HepG2 (cell line): ENCODE measurements around the gene OR3A1. TPM values are rescaled to one million over a fixed set of nuclear protein-coding genes. Genes with fewer than 3 reads are reported as not detected.

Experiments
- ATAC-seq: fragments of 200-7000 bp; cut with Tn5 transposase; 3 replicates; pipeline ENCODE4 v1.9.1; 2020; ENCODE audit warnings: mild to moderate bottlenecking, moderate library complexity
- BruUV-seq: library from RNA; stranded (reverse); fragments of 400-500 nt; replicated peaks from 2 replicates; lab custom pipeline; 2021; lab: Mats Ljungman, UMichigan
- CTCF ChIA-PET: fragments of 300-600 bp; formaldehyde crosslinking; extraction: SDS; loops from one replicate; lab custom pipeline; 2021; ENCODE audit warnings: low total read pairs, inconsistent platforms, low intra/inter-chr PET ratio; lab: Yijun Ruan, JAX
- POLR2A ChIA-PET: fragments of 350-600 bp; sonication (Branson Sonifier 250); formaldehyde crosslinking; loops from one replicate; lab custom pipeline; 2020; ENCODE audit warnings: antibody characterized with exemption, inconsistent platforms; lab: Yijun Ruan, JAX
- DNase-seq: peaks from one replicate; pipeline ENCODE4 v3.0.0-alpha.2; 2015; ENCODE audit warnings: low spot score
- FAIRE-seq: peaks from 3 replicates; lab custom pipeline; 2011; peaks lifted over from hg19 to GRCh38; lab: Jason Lieb, UNC
- H2AFZ ChIP-seq: one replicate; pipeline ENCODE4 v1.6.1; 2011; ENCODE audit warnings: low read length, inconsistent platforms
- H3K27ac ChIP-seq: fragments of 300-600 bp; 3 replicates; pipeline ENCODE4 v1.8.0; 2011; ENCODE audit warnings: mixed run types, mild to moderate bottlenecking, mixed read lengths, low read length, inconsistent platforms; ENCODE audit not compliant: insufficient read depth; ENCODE audit errors: extremely low read length
- H3K27me3 ChIP-seq, 2 experiments: fragments of 200-600 bp in 1 of 2; 2 replicates in 1 of 2; 3 replicates in 1 of 2; pipeline versions ENCODE4 v1.6.0 to v1.8.0; 2011; ENCODE audit warnings: low read length in 2 of 2, mild to moderate bottlenecking in 2 of 2, moderate library complexity in 2 of 2, inconsistent platforms in 1 of 2; ENCODE audit not compliant: insufficient read depth in 2 of 2, control insufficient read depth in 1 of 2
- H3K36me3 ChIP-seq, 2 experiments: fragments of 200-600 bp in 1 of 2; replicated peaks in 1 of 2; 2 replicates in 1 of 2; 3 replicates in 1 of 2; pipeline versions ENCODE4 v1.5.1 to v1.8.0; 2011; ENCODE audit warnings: low read length in 2 of 2, inconsistent platforms in 1 of 2; ENCODE audit not compliant: insufficient read depth in 2 of 2, control insufficient read depth in 1 of 2
- H3K4me1 ChIP-seq: 2 replicates; pipeline ENCODE4 v1.5.1; 2012; ENCODE audit warnings: low read length, inconsistent platforms; ENCODE audit not compliant: insufficient read depth
- H3K4me2 ChIP-seq: 2 replicates; pipeline ENCODE4 v1.6.0; 2011; ENCODE audit warnings: low read depth, low read length, inconsistent platforms
- H3K4me3 ChIP-seq, 3 experiments: fragments of 200-600 bp in 1 of 3; sonication (generic), shearing (Covaris generic) in 1 of 3; replicated peaks in 1 of 3; 2 replicates each; pipeline ENCODE4 v1.5.1; 2011 to 2016; ENCODE audit warnings: low read length in 3 of 3, inconsistent platforms in 2 of 3, low read depth in 2 of 3, mild to moderate bottlenecking in 2 of 3, control low read depth in 1 of 3, mixed read lengths in 1 of 3; ENCODE audit not compliant: insufficient read depth in 1 of 3
- H3K79me2 ChIP-seq: one replicate; pipeline ENCODE4 v1.6.1; 2011; ENCODE audit warnings: low read length, inconsistent platforms; ENCODE audit not compliant: insufficient read depth
- H3K9ac ChIP-seq: 2 replicates; pipeline ENCODE4 v1.6.0; 2011; ENCODE audit warnings: mild to moderate bottlenecking, low read depth, low read length, inconsistent platforms; ENCODE audit not compliant: insufficient read depth
- H3K9me3 ChIP-seq: 2 replicates; pipeline ENCODE4 v1.5.1; 2012; ENCODE audit warnings: mild to moderate bottlenecking, low read length
- H4K20me1 ChIP-seq: 2 replicates; pipeline ENCODE4 v1.6.0; 2011; ENCODE audit warnings: inconsistent platforms, mild to moderate bottlenecking, low read length, moderate library complexity; ENCODE audit not compliant: insufficient read depth
- ARHGAP35 ChIP-seq: sonication (generic); formaldehyde crosslinking; IDR thresholded peaks from 2 replicates; pipeline ENCODE4 v1.9.0; 2022; ENCODE audit warnings: mild to moderate bottlenecking, inconsistent platforms, moderate library complexity, missing genetic modification reagents, borderline replicate concordance
- HBP1 ChIP-seq: IDR thresholded peaks from 2 replicates; pipeline ENCODE4 v1.6.1; 2016; ENCODE audit warnings: low read depth, control low read depth
- KDM3A ChIP-seq: IDR thresholded peaks from 2 replicates; pipeline ENCODE4 v1.6.1; 2018; ENCODE audit warnings: low read depth, missing compliant biosample characterization
- NFE2 ChIP-seq: sonication (generic); formaldehyde crosslinking; IDR thresholded peaks from 2 replicates; pipeline ENCODE4 v1.4.0; 2020; ENCODE audit warnings: missing genetic modification reagents
- POLR2A ChIP-seq, 2 experiments: IDR thresholded peaks; 2 replicates each; pipeline ENCODE4 v1.6.1; 2011; ENCODE audit warnings: low read depth in 2 of 2, low read length in 2 of 2, mild to moderate bottlenecking in 1 of 2, moderate library complexity in 1 of 2; ENCODE audit not compliant: insufficient read depth in 1 of 2
- RCOR2 ChIP-seq: IDR thresholded peaks from 2 replicates; pipeline ENCODE4 v1.6.1; 2016; ENCODE audit warnings: missing biosample characterization, missing genetic modification reagents
- STAT5B ChIP-seq: sonication (generic); formaldehyde crosslinking; IDR thresholded peaks from 2 replicates; pipeline ENCODE4 v1.4.0; 2020; ENCODE audit warnings: missing genetic modification reagents
- TARDBP ChIP-seq: sonication (generic); formaldehyde crosslinking; IDR thresholded peaks from 2 replicates; pipeline ENCODE4 v1.8.0; 2022; ENCODE audit warnings: mild to moderate bottlenecking, missing genetic modification reagents
- ZNF607 ChIP-seq: sonication (generic); formaldehyde crosslinking; IDR thresholded peaks from 2 replicates; pipeline ENCODE4 v1.5.1; 2020; ENCODE audit warnings: missing genetic modification reagents, mild to moderate bottlenecking, borderline replicate concordance
- ZSCAN5A ChIP-seq: sonication (generic); formaldehyde crosslinking; IDR thresholded peaks from 2 replicates; pipeline ENCODE4 v1.8.0; 2022; ENCODE audit warnings: mild to moderate bottlenecking, missing genetic modification reagents, borderline replicate concordance
- WGBS: methylation state at CpG from one replicate; pipeline ENCODE4 v1.1.6; 2017; ENCODE audit warnings: low lambda C conversion rate; 5-methylcytosine and 5-hydroxymethylcytosine counted together
- in situ Hi-C: cut with HindIII; loops from 2 replicates; pipeline ENCODE4 v1.10.0; 2017; ENCODE audit warnings: low pct_unique_long_range_greater_than_20kb; ENCODE audit not compliant: extremely low pct_ligation_motif_present
- intact Hi-C: fragments of 100-400 bp; cut with micrococcal nuclease; formaldehyde crosslinking; loops from one replicate; pipeline ENCODE4 v1.10.0; 2022; ENCODE audit not compliant: unreplicated experiment
- polyA plus RNA-seq, 8 experiments: library from polyadenylated mRNA; depleted of rRNA in 3 of 8; stranded (reverse) in 7 of 8; unstranded in 1 of 8; fragments of >200 nt; fragmentation: Illumina TruSeq in 4 of 8; extraction: Trizol in 4 of 8; gene quantifications; 2 replicates each; pipeline versions ENCODE4 v1.2.1 to v1.2.3, GENCODE V29; 2011 to 2016; ENCODE audit warnings: low read depth in 4 of 8, missing spikeins in 1 of 8, mixed read lengths in 1 of 8; ENCODE audit not compliant: insufficient read depth in 1 of 8
- total RNA-seq, 5 experiments: library from RNA; depleted of rRNA; stranded (reverse); fragments of >200 nt; fragmentation: Illumina TruSeq; extraction: Trizol; gene quantifications; 2 replicates each; pipeline ENCODE4 v1.2.3, GENCODE V29; 2016; ENCODE audit warnings: low read depth in 1 of 5

OR3A1 gene
- total and polyA plus RNA-seq, 2 of the 13 experiments (the other 11 are each of a cell fraction or from before 2014, with no cell fraction given), result not detected

- no peak for DNase-seq
- POLR2A ChIA-PET, result no interaction called here
- intact Hi-C loops (no loop called here), in situ Hi-C loops (no loop called here)
- ATAC-seq, result no peak
- H3K27ac ChIP-seq, result no peak overlapping the region
- H3K27me3 ChIP-seq, result peaks cover 0 to 2% of the 10 kb centered on the region in 2 experiments; a peak in 2 of 5 replicates
- H3K4me2 ChIP-seq, result no peak overlapping the region
- H3K4me1 ChIP-seq, result no peaks in the 10 kb centered on the region
- no TSS peak for BruUV-seq
- no peaks in the 10 kb centered on the region for H3K9me3 ChIP-seq
- H4K20me1 ChIP-seq, result no peaks in the 10 kb centered on the region
- FAIRE-seq, result no peak
- no peak overlapping the region for H3K9ac ChIP-seq
- H3K4me3 ChIP-seq, result no peak overlapping the region
- H2AFZ ChIP-seq, result no peak overlapping the region
- no peaks in the 10 kb centered on the region for H3K79me2 ChIP-seq
- TF ChIP-seq HBP1 (CRISPR knock-in tag), result no peak
- TF ChIP-seq POLR2A (IDR thresholded peaks at IDR 0.05; ENCODE audit: insufficient read depth in 1 of 2, low read depth in 2 of 2, low read length in 2 of 2), result no peak
- TF ChIP-seq KDM3A (CRISPR knock-in tag), result no peak
- TF ChIP-seq ZNF607 (CRISPR knock-in tag), result no peak
- TF ChIP-seq NFE2 (CRISPR knock-in tag), result no peak
- no peak for TF ChIP-seq TARDBP
- TF ChIP-seq ARHGAP35, result no peak
- TF ChIP-seq ZSCAN5A (CRISPR knock-in tag), result no peak
- TF ChIP-seq STAT5B, result no peak
- TF ChIP-seq RCOR2, result no peak
- TF ChIP-seq, all 625 proteins: peak for 0
- WGBS, result 37% methylated on average over 5 of the region's 5 CpGs
- H3K36me3 ChIP-seq, result no peaks in the 10 kb centered on the region
- CTCF ChIA-PET, result no interaction called here
Observed at GRCh38 chr17:3318336-3318735, 20.2 kb upstream of the OR3A1 start.
